Activated CD4-positive, alpha-beta T cell treated with anti-CD3 and anti-CD28 coated beads, Interleukin-2, amount 10 ng/mL, durations not matched to agents 7 days and 5 days (primary cell): ENCODE measurements around the gene SLC5A8. TPM values are rescaled to one million over a fixed set of nuclear protein-coding genes. Genes with fewer than 3 reads are reported as not detected.

Source experiments
- CTCF ChIA-PET: fragments of 350-600 bp; sonication (Branson Sonifier 250); formaldehyde crosslinking; loops from one replicate; lab custom pipeline; 2021; ENCODE audit warnings: antibody characterized with exemption; lab: Charles Lee
- POLR2A ChIA-PET: fragments of 350-600 bp; sonication (Branson Sonifier 250); formaldehyde crosslinking; loops from one replicate; lab custom pipeline; 2021; ENCODE audit warnings: antibody characterized with exemption; lab: Charles Lee
- DNase-seq: peaks from one replicate; pipeline ENCODE4 v3.0.0-alpha.2; 2020
- H3K27ac Mint-ChIP-seq: one replicate; pipeline ENCODE4 v1.8.0; 2021; ENCODE audit warnings: mild to moderate bottlenecking, moderate library complexity, mixed read lengths
- H3K27me3 Mint-ChIP-seq: one replicate; pipeline ENCODE4 v1.8.0; 2021; ENCODE audit warnings: mixed read lengths
- H3K36me3 Mint-ChIP-seq: one replicate; pipeline ENCODE4 v1.8.0; 2021; ENCODE audit warnings: low read depth, mixed read lengths
- H3K4me1 Mint-ChIP-seq: one replicate; pipeline ENCODE4 v1.8.0; 2021; ENCODE audit warnings: mixed read lengths
- H3K4me3 Mint-ChIP-seq: one replicate; pipeline ENCODE4 v1.8.0; 2021; ENCODE audit warnings: mild to moderate bottlenecking, moderate library complexity, mixed read lengths
- H3K9me3 Mint-ChIP-seq: one replicate; pipeline ENCODE4 v1.8.0; 2021; ENCODE audit warnings: mixed read lengths
- total RNA-seq, 2 experiments: library from RNA; stranded (reverse); gene quantifications; one replicate each; pipeline ENCODE4 v1.2.3, GENCODE V29; 2021

The SLC5A8 gene
- total RNA-seq, 2 experiments from 2014 or later, result not detected

GRCh38 chr12:101127521-101128219 is 82.4 kb downstream of the SLC5A8 start:
- Mint-ChIP-seq H3K4me1 (no peaks in the 10 kb centered on the region), H3K27me3 (peaks cover 3% of the 10 kb centered on the region), H3K27ac (no peak overlapping the region), H3K9me3 (no peaks in the 10 kb centered on the region), H3K36me3 (no peaks in the 10 kb centered on the region), H3K4me3 (no peak overlapping the region)
- DNase-seq, result no peak
- CTCF ChIA-PET, result no interaction called here
- POLR2A ChIA-PET, result no interaction called here

DNA sequence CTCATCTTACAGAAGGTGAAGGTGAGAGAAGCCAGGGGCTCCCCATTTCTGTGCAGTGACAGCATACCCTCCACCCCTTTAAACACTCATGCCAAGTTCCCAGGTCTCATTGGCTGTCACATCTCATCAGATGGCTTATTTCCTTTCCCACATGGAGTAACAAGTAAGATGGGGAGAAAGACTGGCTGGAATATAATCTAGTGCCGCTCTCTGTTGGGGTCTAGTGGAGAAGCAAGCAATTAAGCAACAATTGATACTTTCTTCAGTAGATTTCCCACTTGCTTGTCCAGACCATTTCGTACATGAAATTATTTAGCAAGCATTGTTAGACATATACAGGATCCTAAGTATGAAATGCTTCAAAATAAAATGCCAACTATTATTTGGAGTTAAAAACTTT is 92.2 kb downstream of the SLC5A8 start:
- H3K4me1 Mint-ChIP-seq, result no peaks in the 10 kb centered on the region
- H3K27me3 Mint-ChIP-seq, result no peaks in the 10 kb centered on the region
- no peak for DNase-seq
- POLR2A ChIA-PET, result no interaction called here
- CTCF ChIA-PET, result no interaction called here
- no peaks in the 10 kb centered on the region for H3K36me3 Mint-ChIP-seq
- no peak overlapping the region for H3K4me3 Mint-ChIP-seq
- H3K9me3 Mint-ChIP-seq, result peaks cover 4% of the 10 kb centered on the region
- no peak overlapping the region for H3K27ac Mint-ChIP-seq

DNA sequence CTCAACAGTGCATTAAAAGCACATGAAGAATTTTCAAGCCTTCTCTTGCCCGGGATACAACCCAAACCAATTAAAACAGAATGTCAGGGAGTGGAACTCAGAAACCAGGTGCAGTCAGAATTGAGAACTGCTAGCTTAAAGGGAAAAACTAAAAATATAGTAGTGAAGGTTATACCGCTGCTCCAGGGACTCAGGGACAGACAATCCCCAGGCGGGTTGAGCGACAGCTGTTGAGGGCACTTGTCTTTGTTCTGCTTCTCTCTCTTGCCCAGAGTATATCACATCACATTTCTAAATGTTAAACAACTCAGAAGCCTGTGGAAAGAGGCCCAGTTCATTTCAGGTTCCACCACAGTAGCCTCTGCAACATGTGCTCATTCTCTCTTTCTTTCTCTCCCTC is 93.1 kb downstream of the SLC5A8 start:
- POLR2A ChIA-PET, result no interaction called here
- DNase-seq, result no peak
- Mint-ChIP-seq H3K36me3 (no peaks in the 10 kb centered on the region), H3K9me3 (peaks cover 4% of the 10 kb centered on the region), H3K4me3 (no peak overlapping the region), H3K27me3 (no peaks in the 10 kb centered on the region), H3K4me1 (no peaks in the 10 kb centered on the region), H3K27ac (no peak overlapping the region)
- CTCF ChIA-PET, result no interaction called here

DNA sequence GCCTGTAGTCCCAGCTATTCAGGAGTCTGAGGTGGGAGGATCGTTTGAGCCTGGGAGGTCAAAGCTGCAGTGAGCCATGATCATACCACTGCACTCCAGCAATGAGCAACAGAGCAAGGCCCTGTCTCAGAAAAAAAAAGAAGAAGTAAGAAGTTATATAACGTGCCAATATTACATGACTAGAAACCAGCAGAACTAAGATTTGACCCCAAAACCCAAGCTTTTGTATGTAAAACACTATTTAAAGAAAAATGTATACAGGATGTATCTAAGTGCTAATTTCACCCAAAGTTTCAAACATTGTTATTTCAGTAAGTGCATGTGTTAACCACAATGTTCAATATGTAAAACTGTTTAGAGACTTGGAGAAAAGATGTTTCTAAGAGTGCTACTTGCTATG is 94.7 kb downstream of the SLC5A8 start:
- no peak for DNase-seq
- POLR2A ChIA-PET, result no interaction called here
- H3K4me3 Mint-ChIP-seq, result no peak overlapping the region
- no peak overlapping the region for H3K27ac Mint-ChIP-seq
- H3K9me3 Mint-ChIP-seq, result no peaks in the 10 kb centered on the region
- no peaks in the 10 kb centered on the region for H3K27me3 Mint-ChIP-seq
- CTCF ChIA-PET, result interaction anchor here (0.6 kb wide), 1 partner anchor 9 kb away, joined by 3 read pairs; no protein-coding TSS in a partner anchor
- no peaks in the 10 kb centered on the region for H3K36me3 Mint-ChIP-seq
- H3K4me1 Mint-ChIP-seq, result no peaks in the 10 kb centered on the region

GRCh38 chr12:101111441-101111840 is 98.6 kb downstream of the SLC5A8 start:
- CTCF ChIA-PET, result no interaction called here
- Mint-ChIP-seq H3K9me3 (no peaks in the 10 kb centered on the region), H3K4me1 (no peaks in the 10 kb centered on the region), H3K27ac (no peak overlapping the region), H3K36me3 (no peaks in the 10 kb centered on the region), H3K4me3 (no peak overlapping the region), H3K27me3 (no peaks in the 10 kb centered on the region)
- POLR2A ChIA-PET, result no interaction called here
- DNase-seq, result no peak

DNA sequence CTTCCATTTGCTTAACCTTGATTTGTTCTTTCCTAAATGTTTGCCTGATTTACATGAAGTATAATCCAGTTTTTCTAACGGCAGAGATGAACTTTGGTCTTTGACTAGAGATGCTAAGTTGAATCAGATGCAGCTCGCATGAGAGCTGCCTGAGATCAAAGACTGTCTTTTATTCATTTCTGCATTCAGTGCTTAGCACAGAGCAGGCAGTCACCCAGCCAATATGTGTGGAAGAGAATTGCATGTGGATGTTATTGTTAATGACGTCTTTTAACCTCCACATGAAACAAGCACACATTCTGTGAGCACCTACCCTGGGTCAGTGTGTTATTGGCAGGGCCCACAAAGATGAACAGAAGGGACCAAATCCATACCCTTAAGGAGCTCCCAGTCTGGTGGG is 99.2 kb downstream of the SLC5A8 start:
- DNase-seq, result no peak
- ChIA-PET CTCF (no interaction called here), POLR2A (no interaction called here)
- Mint-ChIP-seq H3K27ac (no peak overlapping the region), H3K4me1 (no peaks in the 10 kb centered on the region), H3K9me3 (no peaks in the 10 kb centered on the region), H3K27me3 (no peaks in the 10 kb centered on the region), H3K36me3 (no peaks in the 10 kb centered on the region), H3K4me3 (no peak overlapping the region)

DNA sequence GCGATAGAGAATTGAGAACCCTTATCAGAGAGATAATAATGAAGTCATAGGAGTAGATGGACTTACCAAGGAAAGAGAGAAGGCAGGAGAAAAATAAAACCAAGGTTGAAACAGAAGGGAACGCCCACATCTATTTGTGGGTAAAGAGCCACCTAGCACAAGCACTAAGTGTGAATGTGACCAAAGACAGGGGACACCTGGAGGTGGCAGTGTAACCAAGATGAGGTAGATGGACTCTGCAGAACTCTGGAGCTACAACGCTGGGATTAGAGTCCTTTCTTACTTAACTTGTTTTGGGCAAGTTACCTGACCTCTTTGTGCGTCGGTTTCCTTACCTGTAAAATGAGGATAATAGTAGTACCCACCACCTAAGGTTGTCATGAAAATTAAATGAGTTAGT is 101.9 kb downstream of the SLC5A8 start:
- H3K27ac Mint-ChIP-seq, result no peak overlapping the region
- ChIA-PET CTCF (no interaction called here), POLR2A (no interaction called here)
- H3K36me3 Mint-ChIP-seq, result no peaks in the 10 kb centered on the region
- no peaks in the 10 kb centered on the region for H3K27me3 Mint-ChIP-seq
- no peaks in the 10 kb centered on the region for H3K4me1 Mint-ChIP-seq
- H3K9me3 Mint-ChIP-seq, result no peaks in the 10 kb centered on the region
- DNase-seq, result no peak
- no peak overlapping the region for H3K4me3 Mint-ChIP-seq

DNA sequence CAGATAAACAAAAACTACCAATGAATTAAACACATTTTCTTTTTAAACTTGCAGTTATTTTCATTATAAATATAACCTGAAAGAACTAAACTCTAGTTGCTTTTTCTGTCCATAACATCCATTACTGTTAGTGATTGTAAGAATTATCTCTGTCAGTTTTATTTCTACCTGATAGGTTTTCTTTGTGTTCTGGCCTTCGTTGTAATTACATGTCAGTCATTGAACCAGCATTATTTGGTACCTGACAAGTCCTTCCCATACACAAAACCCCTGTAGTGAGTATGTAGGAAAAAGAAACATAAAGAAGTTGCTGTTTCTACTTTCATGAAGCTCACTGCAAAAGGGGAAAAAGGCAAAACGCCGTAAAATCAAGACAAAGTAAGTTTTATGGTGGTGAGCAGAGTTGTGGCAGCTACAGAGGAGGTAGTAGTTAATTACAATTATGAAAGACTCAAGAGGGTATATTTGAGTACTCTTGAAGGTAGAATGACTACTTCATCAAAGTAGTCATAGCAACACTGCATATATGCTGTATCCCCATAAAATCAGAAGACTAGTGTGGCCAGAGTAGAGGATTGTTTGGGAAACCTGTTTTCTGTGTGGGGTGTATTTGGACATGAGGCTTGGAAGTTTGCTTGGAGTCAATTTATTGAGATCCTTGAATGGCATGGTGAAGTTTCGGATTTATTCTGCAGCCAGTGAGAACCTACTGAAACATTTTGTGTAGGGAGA is 102.8 kb downstream of the SLC5A8 start:
- ChIA-PET POLR2A (no interaction called here), CTCF (no interaction called here)
- H3K4me3 Mint-ChIP-seq, result no peak overlapping the region
- no peaks in the 10 kb centered on the region for H3K4me1 Mint-ChIP-seq
- no peak for DNase-seq
- no peaks in the 10 kb centered on the region for H3K9me3 Mint-ChIP-seq
- H3K27ac Mint-ChIP-seq, result no peak overlapping the region
- H3K27me3 Mint-ChIP-seq, result no peaks in the 10 kb centered on the region
- H3K36me3 Mint-ChIP-seq, result no peaks in the 10 kb centered on the region

Other genes with a start within 250 kb of the SLC5A8 start
- gene UTP20, start 69.9 kb upstream of the SLC5A8 start, total RNA-seq, result 10 to 100 TPM; 14.7 to 15.9 TPM
- 10 to 100 TPM; 47.9 to 52.2 TPM for gene ARL1, start 197.5 kb upstream of the SLC5A8 start, total RNA-seq